Posterior vena cava (tissue), 2 donors: Measurements from ENCODE around the gene JPT2. TPM values are rescaled to one million over a fixed set of nuclear protein-coding genes. Genes with fewer than 3 reads are reported as not detected.
"Not testable (repeated sequence)": the region's sequence is repeated elsewhere in the genome, so short reads cannot be mapped to it uniquely, and the experiment has no call there.

ENCODE experiments used
- DNase-seq: peaks from one replicate; pipeline ENCODE4 v3.0.0-alpha.2; 2020; ENCODE audit warnings: low spot score
- intact Hi-C, 2 donors: fragments of 100-400 bp; cut with DNase I; formaldehyde crosslinking; loops; one replicate each; pipeline versions ENCODE4 v1.14.1 to v1.14.2; 2022 to 2023
- total RNA-seq, 2 donors: library from RNA; stranded (reverse); fragmentation: NEBNext Ultra II Directional; extraction: Animal tissue kit (Norgen Biotek cat#: 25700); gene quantifications; one replicate each; pipeline ENCODE4 v1.2.1, GENCODE V29; 2021
- donor health status: DM: yes; HTN: yes; CAD: no.
- donor health status: DM: yes; HTN: yes; CAD: no.

The JPT2 gene
- total RNA-seq, 2 donors from 2014 or later, result 23.3 to 31.1 TPM

GRCh38 chr16:1723450-1724147, 45.5 kb downstream of the JPT2 start:
- intact Hi-C loops, result no loop called here
- DNase-seq, result no peak

- no peak for DNase-seq
- intact Hi-C loops, result no loop called here
Observed at GRCh38 chr16:1724491-1724890, 46.4 kb downstream of the JPT2 start.

- intact Hi-C loops, result no loop called here
- no peak for DNase-seq
Observed at GRCh38 chr16:1726661-1727502, 48.8 kb downstream of the JPT2 start.

DNA sequence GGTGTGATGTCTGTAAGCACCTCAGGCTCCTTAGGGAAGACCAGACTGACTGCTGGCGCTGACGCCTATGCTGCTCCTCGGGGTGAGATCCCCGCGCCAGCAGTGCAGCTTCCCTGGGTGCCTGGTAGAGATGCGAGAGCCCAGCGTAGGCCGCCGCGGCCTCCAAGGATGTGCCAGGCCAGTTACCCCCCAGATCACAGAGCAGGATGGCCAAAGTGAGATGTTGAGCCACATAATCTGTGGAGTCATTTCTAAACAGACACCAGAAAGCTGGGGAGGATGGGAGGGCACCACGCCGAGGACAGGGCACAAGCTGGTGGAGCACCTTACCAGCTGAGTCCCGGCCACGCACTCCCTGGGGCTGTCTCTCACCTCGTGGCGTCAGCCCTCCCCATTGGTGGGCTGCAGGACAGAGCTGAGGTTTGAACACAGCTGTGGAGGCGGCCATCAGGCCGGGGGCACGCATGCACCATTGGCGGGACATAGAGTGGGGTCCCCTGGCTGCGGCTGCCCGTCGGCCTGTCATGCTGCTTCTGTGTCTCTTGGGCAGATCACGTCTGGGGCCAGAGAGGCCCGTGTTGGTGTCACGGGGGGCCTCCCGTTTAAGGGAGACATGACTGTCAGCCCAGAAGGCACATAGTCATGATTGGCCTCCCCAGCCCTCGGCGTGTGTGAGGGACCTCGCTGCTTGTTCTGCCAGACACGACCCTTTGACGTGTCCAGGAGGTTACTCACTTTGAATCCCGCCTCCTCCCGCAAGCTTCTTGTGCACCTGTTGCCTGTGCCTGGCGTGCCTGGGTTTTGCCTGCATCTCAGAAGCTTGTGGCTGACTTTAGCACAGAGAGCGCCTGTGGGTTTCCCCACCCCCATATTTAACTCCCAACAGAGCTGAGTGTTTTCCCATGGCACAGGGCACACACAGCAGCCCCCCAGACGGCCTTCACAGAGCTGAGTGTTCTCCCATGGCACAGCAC, 49.9 kb downstream of the JPT2 start:
- DNase-seq, result no peak
- intact Hi-C loops, result no loop called here

DNA sequence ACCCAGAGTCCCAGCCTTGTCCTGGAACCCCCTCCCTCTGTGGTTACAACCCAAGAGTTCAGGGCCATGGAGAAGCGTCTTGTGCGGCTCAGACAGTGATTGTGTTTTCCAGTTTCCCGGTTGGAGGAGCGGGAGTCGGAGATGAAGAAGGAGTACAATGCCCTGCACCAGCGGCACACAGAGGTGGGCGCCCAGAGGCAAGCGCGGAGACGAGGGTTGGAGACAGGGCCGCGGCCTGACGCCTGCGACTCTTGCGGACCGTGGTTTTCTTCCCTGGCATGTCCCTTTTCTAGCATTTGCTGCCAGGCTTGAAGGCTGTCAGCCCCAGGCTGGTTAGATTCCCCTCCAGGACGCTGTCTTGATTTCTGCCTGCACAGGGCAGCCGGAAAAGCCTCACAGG, 50.9 kb downstream of the JPT2 start:
- intact Hi-C loops, result no loop called here
- DNase-seq, result no peak

GRCh38 chr16:1729445-1729844, 51.4 kb downstream of the JPT2 start:
- intact Hi-C loops, result no loop called here
- DNase-seq, result no peak

DNA sequence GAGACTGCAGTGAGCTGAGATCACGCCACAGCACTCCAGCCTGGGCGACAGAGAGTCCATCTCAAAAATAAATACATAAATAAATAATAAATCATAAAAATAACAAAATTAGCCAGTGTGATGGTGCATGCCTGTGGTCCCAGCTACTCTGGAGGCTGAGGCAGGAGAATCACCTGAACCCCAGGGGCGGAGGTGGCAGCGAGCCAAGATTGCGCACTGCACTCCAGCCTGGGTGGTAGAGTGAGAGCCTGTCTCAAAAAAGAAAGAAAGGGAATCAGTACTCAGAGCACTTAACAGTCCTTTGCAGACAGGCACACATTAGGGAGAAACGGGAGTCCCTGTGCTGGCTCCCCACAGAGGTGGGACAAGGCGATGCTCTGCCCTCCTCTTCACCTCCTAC, 53.0 kb downstream of the JPT2 start:
- intact Hi-C loops, result no loop called here
- DNase-seq, result no peak

- no peak for DNase-seq
- intact Hi-C loops, result no loop called here
Observed at GRCh38 chr16:1731603-1732002, 53.5 kb downstream of the JPT2 start.

- no peak for DNase-seq
- intact Hi-C loops, result no loop called here
Observed at GRCh38 chr16:1732071-1732470, 54.0 kb downstream of the JPT2 start.

GRCh38 chr16:1732551-1732987, 54.5 kb downstream of the JPT2 start:
- DNase-seq, intact Hi-C loops: not testable (repeated sequence)

- no peak for DNase-seq
- intact Hi-C loops, result no loop called here
Observed at GRCh38 chr16:1734123-1734522, 56.0 kb downstream of the JPT2 start.

DNA sequence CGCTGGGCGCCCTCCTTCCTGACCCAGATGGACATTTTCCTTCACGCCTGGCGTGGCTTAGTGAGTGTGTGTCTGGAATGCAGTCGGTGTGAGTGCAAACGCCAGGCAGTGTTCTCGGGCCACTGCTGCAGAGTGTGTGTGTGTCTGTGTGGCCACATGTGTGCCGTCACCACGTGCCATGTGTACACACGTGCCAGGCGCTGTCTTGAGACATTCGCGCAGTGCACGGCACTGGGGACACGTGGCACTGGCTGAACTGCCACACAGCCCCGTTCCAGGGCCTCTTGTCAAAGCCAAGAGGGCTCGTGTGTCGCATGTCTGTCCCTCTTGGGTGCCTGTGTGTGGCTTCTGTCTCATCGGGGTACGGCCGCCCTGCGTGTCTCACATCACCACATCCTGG, 56.7 kb downstream of the JPT2 start:
- DNase-seq, result no peak
- intact Hi-C loops, result no loop called here

DNA sequence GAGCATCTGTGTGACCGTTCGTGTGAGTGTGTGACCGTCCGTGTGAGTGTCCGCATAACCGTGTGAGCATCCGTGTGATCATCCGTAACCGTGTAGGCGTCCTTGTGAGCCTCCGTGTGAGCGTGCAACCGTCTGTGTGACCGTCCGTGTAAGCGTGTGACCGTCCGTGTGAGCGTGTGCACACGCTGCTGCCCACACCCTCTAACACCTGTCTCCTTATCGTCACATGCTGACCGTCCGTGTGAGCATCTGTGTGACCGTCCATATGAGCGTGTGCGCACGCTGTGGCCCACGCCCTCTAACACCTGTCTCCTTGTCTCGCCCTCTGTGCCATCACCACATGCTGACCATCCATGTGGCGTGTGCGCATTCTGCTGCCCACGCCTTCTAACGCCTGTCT, 62.2 kb downstream of the JPT2 start:
- intact Hi-C loops, result no loop called here
- DNase-seq, result no peak

- DNase-seq, result no peak
- intact Hi-C loops, result no loop called here
Observed at GRCh38 chr16:1740781-1741490, 62.9 kb downstream of the JPT2 start.

GRCh38 chr16:1741553-1742165, 63.6 kb downstream of the JPT2 start:
- DNase-seq, result no peak

DNA sequence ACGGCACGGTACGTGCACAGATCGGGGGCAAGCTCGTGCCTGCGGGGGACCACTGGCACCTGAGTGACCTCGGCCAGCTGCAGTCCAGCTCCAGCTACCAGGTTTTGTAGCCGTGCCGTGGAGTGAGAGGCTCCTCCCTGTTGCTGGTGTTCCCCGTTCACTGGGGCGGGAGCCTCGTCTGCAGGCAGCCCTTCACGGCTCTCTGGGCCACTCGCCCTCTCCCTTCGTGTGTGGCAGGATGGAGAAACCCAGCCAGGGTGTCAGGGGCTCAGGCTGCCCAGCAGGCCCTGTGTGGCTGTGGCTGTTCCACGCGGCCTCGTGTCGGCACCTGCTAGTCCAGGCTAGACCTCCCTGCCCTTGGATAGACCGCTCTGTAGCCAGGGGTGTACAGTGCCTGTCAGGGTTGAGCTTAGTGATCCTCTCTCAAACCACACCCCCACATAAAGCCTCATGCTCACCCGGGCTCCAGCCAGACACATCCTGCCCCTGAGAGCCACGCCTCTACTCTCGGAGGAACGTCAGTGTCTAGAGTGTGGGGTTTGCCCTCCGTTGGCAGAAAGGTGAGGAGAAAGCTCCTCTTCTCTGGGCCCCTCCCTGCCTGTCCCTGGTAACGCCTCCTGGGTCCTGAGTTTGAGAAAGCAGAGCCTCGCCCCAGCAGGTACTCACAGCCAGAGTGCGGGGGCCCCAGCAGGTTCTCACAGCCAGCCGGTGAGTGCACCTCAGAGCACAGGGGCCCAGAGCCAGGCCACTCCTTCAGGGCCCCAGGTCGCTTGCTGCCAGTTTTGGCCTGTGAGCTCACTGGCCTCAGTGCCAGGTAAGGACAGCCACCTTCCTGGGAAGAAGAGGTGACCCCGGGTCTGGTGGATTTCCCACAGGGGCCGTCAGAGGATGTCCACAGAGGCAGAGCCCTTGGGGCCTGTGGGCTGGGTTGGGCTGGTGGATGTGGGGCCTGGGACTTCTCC, 65.6 kb downstream of the JPT2 start:
- intact Hi-C loops, result no loop called here
- DNase-seq, result no peak

More at GRCh38 chr16:1741553-1742165, 63.6 kb downstream of the JPT2 start:
- intact Hi-C loops, result no loop called here

DNA sequence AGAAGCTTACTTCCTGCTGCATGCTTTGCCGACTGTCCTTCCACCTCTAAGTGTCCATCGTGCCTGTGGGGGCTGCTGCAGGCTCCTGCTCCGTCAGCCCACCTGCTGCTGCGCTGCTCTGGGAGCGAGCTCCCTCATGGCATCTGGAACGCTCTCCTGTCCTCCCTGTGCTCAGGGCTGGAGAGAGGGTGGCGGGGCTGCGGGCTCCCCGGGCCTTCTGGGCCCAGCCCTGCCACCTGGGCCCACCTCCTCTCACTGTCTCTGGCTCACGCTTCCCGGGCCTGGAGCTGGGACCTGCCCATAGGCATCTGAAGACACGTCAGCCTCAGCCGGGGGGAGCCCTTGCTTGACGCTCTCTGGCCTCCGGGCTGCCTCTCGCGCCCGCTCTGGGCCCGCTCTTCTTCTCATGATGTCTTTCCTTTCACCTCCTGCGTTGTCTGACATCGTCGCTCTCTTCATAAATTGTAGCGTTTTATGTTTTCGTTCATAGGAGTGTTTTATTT, 66.3 kb downstream of the JPT2 start:
- intact Hi-C loops, result no loop called here
- no peak for DNase-seq
